Spinal cord (tissue), 10 donors: ENCODE measurements around the gene CASP9. TPM values are rescaled to one million over a fixed set of nuclear protein-coding genes. Genes with fewer than 3 reads are reported as not detected.
"Not testable (repeated sequence)": the region's sequence is repeated elsewhere in the genome, so short reads cannot be mapped to it uniquely, and the experiment has no call there.

Source experiments
- DNase-seq, 6 donors: peaks; one replicate each; pipeline versions ENCODE4 v3.0.0 to v3.0.0-alpha.2; 2013 to 2015; ENCODE audit warnings: low spot score in 6 of 6, low read depth in 4 of 6
- H3K27ac ChIP-seq: one replicate; pipeline ENCODE4 v1.5.1; 2013; ENCODE audit warnings: low read depth, low read length, control low read depth
- H3K27me3 ChIP-seq: one replicate; pipeline ENCODE4 v1.6.1; 2013; ENCODE audit warnings: low read length; ENCODE audit not compliant: control insufficient read depth, insufficient read depth
- H3K36me3 ChIP-seq: one replicate; pipeline ENCODE4 v1.6.1; 2013; ENCODE audit warnings: low read length; ENCODE audit not compliant: control insufficient read depth, insufficient read depth
- H3K4me1 ChIP-seq: one replicate; pipeline ENCODE4 v1.6.1; 2013; ENCODE audit warnings: low read length; ENCODE audit not compliant: control insufficient read depth, insufficient read depth
- H3K4me3 ChIP-seq: one replicate; pipeline ENCODE4 v1.5.1; 2013; ENCODE audit warnings: low read depth, low read length, control low read depth
- H3K9me3 ChIP-seq: one replicate; pipeline ENCODE4 v1.6.1; 2013; ENCODE audit warnings: low read length; ENCODE audit not compliant: control insufficient read depth, insufficient read depth
- WGBS: methylation state at CpG from one replicate; pipeline ENCODE4 v1.1.5; 2013; ENCODE audit warnings: missing lambda C conversion rate; ENCODE audit not compliant: insufficient coverage; 5-methylcytosine and 5-hydroxymethylcytosine counted together
- polyA plus RNA-seq, 2 donors: library from polyadenylated mRNA; unstranded; fragments of 120-200 nt; gene quantifications; one replicate each; pipeline ENCODE4 v1.2.1, GENCODE V29; 2013; ENCODE audit not compliant: insufficient read length in 2 of 2
- total RNA-seq, 2 donors: library from RNA; depleted of rRNA in 1 of 2; stranded (reverse); fragments of 120-200 nt in 1 of 2; fragments of >200 nt in 1 of 2; gene quantifications; one replicate each; pipeline versions ENCODE4 v1.2.3 to v1.2.4, GENCODE V29; 2013 to 2014
- donor health status: healthy.

The CASP9 gene
- total and polyA plus RNA-seq, 4 donors, result 10.3 to 23.7 (median 18.0) TPM

GRCh38 chr1:15526490-15527339 is 2.7 kb upstream of the CASP9 start, which contains the start of gene DNAJC16:
TSS of gene DNAJC16 (plus strand) at chr1:15526848. CDS start at chr1:15529106, 2,258 bp downstream.
- peak within 1 kb of the TSS; percentile 100 for H3K27ac ChIP-seq
- H3K27me3 ChIP-seq, result no peaks in the 10 kb centered on the region
- no peaks in the 10 kb centered on the region for H3K9me3 ChIP-seq
- H3K4me1 ChIP-seq, result peaks cover 16% of the 10 kb centered on the region
- H3K36me3 ChIP-seq, result peaks cover 5% of the 10 kb centered on the region
- under 1% methylated on average over 64 of the region's 65 CpGs for WGBS
- peak; percentile 99 to 100 (median 100) for DNase-seq
- H3K4me3 ChIP-seq, result peak within 1 kb of the TSS; percentile 97

- WGBS, result 0% methylated on average over 1 of the region's 9 CpGs
- Histone ChIP-seq H3K36me3 (peaks cover 5% of the 10 kb centered on the region), H3K4me3 (peak overlapping the region; percentile 97), H3K27ac (peak overlapping the region; percentile 100), H3K4me1 (peaks cover 16% of the 10 kb centered on the region), H3K9me3 (no peaks in the 10 kb centered on the region), H3K27me3 (no peaks in the 10 kb centered on the region)
- DNase-seq, result peak in 1 of 6 donors; percentile 6
Measured at GRCh38 chr1:15526021-15526489, 2.0 kb upstream of the CASP9 start.

GRCh38 chr1:15525050-15526020 is 1.3 kb upstream of the CASP9 start:
- peak overlapping the region; percentile 97 for H3K4me3 ChIP-seq
- no peaks in the 10 kb centered on the region for H3K27me3 ChIP-seq
- peaks cover 16% of the 10 kb centered on the region for H3K4me1 ChIP-seq
- peaks cover 3% of the 10 kb centered on the region for H3K36me3 ChIP-seq
- peak in 1 of 6 donors; percentile 53 for DNase-seq
- WGBS, result 0% methylated on average over 26 of the region's 40 CpGs
- H3K9me3 ChIP-seq, result no peaks in the 10 kb centered on the region
- peak overlapping the region; percentile 100 for H3K27ac ChIP-seq

- Histone ChIP-seq H3K9me3 (no peaks in the 10 kb centered on the region), H3K27me3 (no peaks in the 10 kb centered on the region), H3K4me1 (peaks cover 16% of the 10 kb centered on the region), H3K27ac (peak overlapping the region; percentile 100), H3K36me3 (no peaks in the 10 kb centered on the region), H3K4me3 (peak overlapping the region; percentile 82)
- WGBS, result 0% methylated on average over 53 of the region's 88 CpGs
- DNase-seq, result peak; percentile 87 to 100 (median 98)
Measured at GRCh38 chr1:15524283-15525049, 451 bp upstream of the CASP9 start.

GRCh38 chr1:15523104-15524020 is 653 bp downstream of the CASP9 start:
- 16% methylated on average over 9 of the region's 18 CpGs for WGBS
- peak in 1 of 6 donors; percentile 52 for DNase-seq

GRCh38 chr1:15522551-15522950 is 1.5 kb downstream of the CASP9 start:
- H3K27ac ChIP-seq, result no peak overlapping the region
- H3K4me1 ChIP-seq, result peaks cover 16% of the 10 kb centered on the region
- no peak overlapping the region for H3K4me3 ChIP-seq
- no peaks in the 10 kb centered on the region for H3K9me3 ChIP-seq
- H3K36me3 ChIP-seq, result peaks cover 4% of the 10 kb centered on the region
- 90% methylated on average over 2 of the region's 4 CpGs for WGBS
- no peak for DNase-seq
- H3K27me3 ChIP-seq, result no peaks in the 10 kb centered on the region

More at GRCh38 chr1:15523104-15524020, 653 bp downstream of the CASP9 start:
- H3K4me3 ChIP-seq, result peak overlapping the region; percentile 77
- peaks cover 16% of the 10 kb centered on the region for H3K4me1 ChIP-seq
- H3K27me3 ChIP-seq, result no peaks in the 10 kb centered on the region
- H3K27ac ChIP-seq, result peak overlapping the region; percentile 93
- H3K9me3 ChIP-seq, result no peaks in the 10 kb centered on the region
- H3K36me3 ChIP-seq, result no peaks in the 10 kb centered on the region

GRCh38 chr1:15521206-15521906 is 2.7 kb downstream of the CASP9 start:
- H3K4me3 ChIP-seq, DNase-seq, H3K9me3 ChIP-seq, H3K36me3 ChIP-seq, H3K27ac ChIP-seq, H3K27me3 ChIP-seq: not testable (repeated sequence)
- 92% methylated on average over 4 of the region's 17 CpGs for WGBS
- H3K4me1 ChIP-seq, result peaks cover 12% of the 10 kb centered on the region

GRCh38 chr1:15519625-15520024 is 4.4 kb downstream of the CASP9 start:
- Histone ChIP-seq H3K27ac (no peak overlapping the region), H3K27me3 (no peaks in the 10 kb centered on the region), H3K36me3 (peaks cover 11% of the 10 kb centered on the region), H3K9me3 (no peaks in the 10 kb centered on the region), H3K4me3 (no peak overlapping the region), H3K4me1 (peaks cover 7% of the 10 kb centered on the region)
- 100% methylated on average over 2 of the region's 3 CpGs for WGBS
- no peak for DNase-seq
